H9 (cell line): ENCODE measurements around the gene SFRP5. TPM values are rescaled to one million over a fixed set of nuclear protein-coding genes. Genes with fewer than 3 reads are reported as not detected.

Experiments
- DNase-seq: peaks from one replicate; pipeline ENCODE4 v3.0.0-alpha.2; 2017
- H2AFZ ChIP-seq: one replicate; pipeline ENCODE4 v1.6.1; 2013; ENCODE audit warnings: mild to moderate bottlenecking, low read length, control low read depth, moderate library complexity
- H2AK5ac ChIP-seq: 2 replicates; pipeline ENCODE4 v1.6.1; 2013; ENCODE audit warnings: low read length, control low read depth, mixed read lengths; ENCODE audit not compliant: insufficient read length
- H2BK120ac ChIP-seq: one replicate; pipeline ENCODE4 v1.6.1; 2013; ENCODE audit warnings: low read depth, mild to moderate bottlenecking, low read length, control low read depth, inconsistent platforms; ENCODE audit not compliant: poor library complexity, severe bottlenecking
- H2BK12ac ChIP-seq: 2 replicates; pipeline ENCODE4 v1.6.1; 2013; ENCODE audit warnings: low read length, control low read depth, mixed read lengths, low read depth; ENCODE audit not compliant: insufficient read length
- H2BK15ac ChIP-seq: 2 replicates; pipeline ENCODE4 v1.6.1; 2013; ENCODE audit warnings: low read depth, low read length, control low read depth
- H2BK20ac ChIP-seq: one replicate; pipeline ENCODE4 v1.6.1; 2013; ENCODE audit warnings: low read depth, mild to moderate bottlenecking, low read length, control low read depth, inconsistent platforms; ENCODE audit not compliant: poor library complexity, severe bottlenecking
- H2BK5ac ChIP-seq: 2 replicates; pipeline ENCODE4 v1.6.1; 2013; ENCODE audit warnings: low read length, control low read depth, mixed read lengths; ENCODE audit not compliant: insufficient read length
- H3K14ac ChIP-seq: 2 replicates; pipeline ENCODE4 v1.6.1; 2013; ENCODE audit warnings: low read length, control low read depth; ENCODE audit not compliant: insufficient read depth
- H3K18ac ChIP-seq: 2 replicates; pipeline ENCODE4 v1.6.1; 2013; ENCODE audit warnings: low read depth, mild to moderate bottlenecking, mixed read lengths, low read length, control low read depth; ENCODE audit not compliant: insufficient read length
- H3K23ac ChIP-seq: 2 replicates; pipeline ENCODE4 v1.6.1; 2013; ENCODE audit warnings: low read length, control low read depth, mixed read lengths, low read depth; ENCODE audit not compliant: insufficient read length
- H3K23me2 ChIP-seq: 2 replicates; pipeline ENCODE4 v1.6.1; 2013; ENCODE audit warnings: low read depth, mild to moderate bottlenecking, mixed read lengths, low read length, control low read depth; ENCODE audit not compliant: insufficient read length, poor library complexity, severe bottlenecking
- H3K27ac ChIP-seq: 2 replicates; pipeline ENCODE4 v1.5.1; 2013; ENCODE audit warnings: low read length, control low read depth, mixed read lengths, low read depth; ENCODE audit not compliant: insufficient read length
- H3K27me3 ChIP-seq: 2 replicates; pipeline ENCODE4 v1.6.1; 2013; ENCODE audit warnings: low read length, control low read depth, inconsistent platforms; ENCODE audit not compliant: insufficient read depth
- H3K4ac ChIP-seq: 2 replicates; pipeline ENCODE4 v1.6.1; 2013; ENCODE audit warnings: low read depth, mild to moderate bottlenecking, control low read depth, inconsistent platforms, low read length, moderate library complexity
- H3K4me1 ChIP-seq: 2 replicates; pipeline ENCODE4 v1.6.1; 2013; ENCODE audit warnings: low read length, control low read depth, inconsistent platforms; ENCODE audit not compliant: insufficient read depth
- H3K4me2 ChIP-seq: 2 replicates; pipeline ENCODE4 v1.6.1; 2013; ENCODE audit warnings: low read length, control low read depth, mixed read lengths; ENCODE audit not compliant: insufficient read length, insufficient read depth
- H3K56ac ChIP-seq: 2 replicates; pipeline ENCODE4 v1.6.1; 2013; ENCODE audit warnings: low read depth, mild to moderate bottlenecking, mixed read lengths, low read length, control low read depth; ENCODE audit not compliant: insufficient read length
- H3K79me1 ChIP-seq: 2 replicates; pipeline ENCODE4 v1.6.1; 2013; ENCODE audit warnings: low read depth, mild to moderate bottlenecking, moderate library complexity, low read length, control low read depth, inconsistent platforms; ENCODE audit not compliant: insufficient read depth, poor library complexity, severe bottlenecking
- H3K79me2 ChIP-seq: 2 replicates; pipeline ENCODE4 v1.6.1; 2013; ENCODE audit warnings: low read length, control low read depth, inconsistent platforms; ENCODE audit not compliant: insufficient read depth
- H3K9ac ChIP-seq: 2 replicates; pipeline ENCODE4 v1.6.1; 2013; ENCODE audit warnings: low read length, control low read depth, mixed read lengths; ENCODE audit not compliant: insufficient read length; ENCODE audit errors: extremely low read depth
- H3K9me3 ChIP-seq: one replicate; pipeline ENCODE4 v1.6.1; 2013; ENCODE audit warnings: low read depth, low read length, inconsistent platforms; ENCODE audit not compliant: control insufficient read depth
- H3T11ph ChIP-seq: one replicate; pipeline ENCODE4 v1.6.1; 2013; ENCODE audit warnings: mild to moderate bottlenecking, low read length, control low read depth, inconsistent platforms
- H4K20me1 ChIP-seq: one replicate; pipeline ENCODE4 v1.6.1; 2013; ENCODE audit not compliant: control insufficient read depth, insufficient read length, insufficient read depth
- H4K5ac ChIP-seq: 2 replicates; pipeline ENCODE4 v1.6.1; 2013; ENCODE audit warnings: low read depth, mild to moderate bottlenecking, mixed read lengths, low read length, control low read depth; ENCODE audit not compliant: insufficient read length
- H4K8ac ChIP-seq: replicated peaks from 2 replicates; pipeline ENCODE4 v1.6.1; 2013; ENCODE audit warnings: low read length, control low read depth, mixed read lengths, low read depth; ENCODE audit not compliant: insufficient read length
- H4K91ac ChIP-seq: 2 replicates; pipeline ENCODE4 v1.6.1; 2013; ENCODE audit warnings: low read depth, mild to moderate bottlenecking, moderate library complexity, mixed read lengths, low read length, control low read depth; ENCODE audit not compliant: insufficient read length
- H3K27ac Mint-ChIP-seq, 3 experiments: 2 replicates in 2 of 3; 3 replicates in 1 of 3; pipeline ENCODE4 v1.8.0; 2020 to 2021; ENCODE audit warnings: mixed read lengths in 3 of 3, mild to moderate bottlenecking in 1 of 3, moderate library complexity in 1 of 3
- H3K27me3 Mint-ChIP-seq: 2 replicates; pipeline ENCODE4 v1.8.0; 2021; ENCODE audit warnings: low read depth, mild to moderate bottlenecking, moderate library complexity, mixed read lengths
- H3K36me3 Mint-ChIP-seq, 3 experiments: 2 replicates in 2 of 3; 3 replicates in 1 of 3; pipeline ENCODE4 v1.8.0; 2020 to 2021; ENCODE audit warnings: low read depth in 3 of 3, mixed read lengths in 3 of 3; ENCODE audit not compliant: insufficient read depth in 1 of 3
- H3K4me1 Mint-ChIP-seq, 2 experiments: 2 replicates each; pipeline ENCODE4 v1.8.0; 2020; ENCODE audit warnings: mixed read lengths in 2 of 2
- H3K4me3 Mint-ChIP-seq, 2 experiments: 2 replicates in 1 of 2; 3 replicates in 1 of 2; pipeline ENCODE4 v1.8.0; 2020 to 2021; ENCODE audit warnings: mild to moderate bottlenecking in 2 of 2, mixed read lengths in 2 of 2, moderate library complexity in 1 of 2
- H3K9me3 Mint-ChIP-seq, 2 experiments: 2 replicates in 1 of 2; 3 replicates in 1 of 2; pipeline ENCODE4 v1.8.0; 2020; ENCODE audit warnings: mild to moderate bottlenecking in 2 of 2, mixed read lengths in 2 of 2, moderate library complexity in 1 of 2
- CTCF ChIP-seq: fragments of 200-600 bp; sonication (generic); conservative IDR thresholded peaks from 3 replicates; pipeline ENCODE4 v1.8.0; 2021; ENCODE audit warnings: antibody characterized with exemption, mild to moderate bottlenecking
- WGBS: extraction: QIAGEN DNeasy Blood & Tissue Kit; methylation state at CpG from one replicate; pipeline ENCODE4 v1.1.7; 2013; ENCODE audit warnings: missing lambda C conversion rate, low lambda C conversion rate, mixed read lengths; ENCODE audit not compliant: insufficient read length; ENCODE audit errors: extremely low coverage; 5-methylcytosine and 5-hydroxymethylcytosine counted together
- total RNA-seq: library from RNA; stranded (reverse); gene quantifications from 2 replicates; pipeline ENCODE4 v1.2.1, GENCODE V29; 2021

SFRP5 gene
- total RNA-seq, 1 experiment from 2014 or later: 1.7 TPM

GRCh38 chr10:97777143-97777542, 5.3 kb upstream of the SFRP5 start:
- Histone ChIP-seq H3K4me1 (peaks cover 1% of the 10 kb centered on the region; the same call in 1 of the 2 replicates), H3K27ac (no peak overlapping the region), H3T11ph (no peak overlapping the region), H3K4ac (no peak overlapping the region), H3K18ac (no peak overlapping the region), H2AK5ac (no peak overlapping the region), H2BK15ac (no peak overlapping the region), H2BK5ac (no peak overlapping the region), H3K79me1 (no peaks in the 10 kb centered on the region), H4K5ac (no peak overlapping the region), H2BK20ac (no peak overlapping the region), H2AFZ (no peak overlapping the region), H3K4me2 (no peak overlapping the region), H3K56ac (no peak overlapping the region), H3K14ac (no peak overlapping the region), H4K8ac (no peak overlapping the region), H3K9ac (no peak overlapping the region), H3K27me3 (peaks cover 8% of the 10 kb centered on the region; the same call in 1 of the 2 replicates), H3K9me3 (no peaks in the 10 kb centered on the region), H4K91ac (no peak overlapping the region), H2BK120ac (no peak overlapping the region), H4K20me1 (no peaks in the 10 kb centered on the region), H3K79me2 (no peaks in the 10 kb centered on the region), H3K23ac (no peak overlapping the region), H2BK12ac (no peak overlapping the region), H3K23me2 (no peaks in the 10 kb centered on the region)
- no peak overlapping the region for H3K4me3 Mint-ChIP-seq
- H3K9me3 Mint-ChIP-seq: peaks cover 0 to 2% of the 10 kb centered on the region in 2 experiments; a peak in 1 of 5 replicates
- H3K27me3 Mint-ChIP-seq: peaks cover 32% of the 10 kb centered on the region
- no CpG with 5 or more reads among the region's 4 CpGs for WGBS
- no peak overlapping the region; a peak in 1 of 7 replicates for H3K27ac Mint-ChIP-seq
- peaks cover 27 to 51% of the 10 kb centered on the region in 2 experiments for H3K4me1 Mint-ChIP-seq
- H3K36me3 Mint-ChIP-seq: no peaks in the 10 kb centered on the region
- no peak for TF ChIP-seq CTCF
- DNase-seq: no peak
